Astrocyte (in vitro differentiated cells and primary cell): ENCODE measurements around the gene EXD3. TPM values are rescaled to one million over a fixed set of nuclear protein-coding genes. Genes with fewer than 3 reads are reported as not detected.
"Not testable (repeated sequence)": the region's sequence is repeated elsewhere in the genome, so short reads cannot be mapped to it uniquely, and the experiment has no call there.

ENCODE experiments used
- DNase-seq: peaks from one replicate; pipeline ENCODE4 v3.0.0-alpha.2; 2010; ENCODE audit warnings: low read depth
- FAIRE-seq: peaks from 2 replicates; lab custom pipeline; 2011; peaks lifted over from hg19 to GRCh38; lab: Jason Lieb, UNC
- H2AFZ ChIP-seq: 2 replicates; pipeline ENCODE4 v1.6.0; 2012; ENCODE audit warnings: low read depth, low read length, inconsistent platforms
- H3K27ac ChIP-seq: 2 replicates; pipeline ENCODE4 v1.5.1; 2011; ENCODE audit warnings: low read depth, low read length, inconsistent platforms
- H3K27me3 ChIP-seq: 2 replicates; pipeline ENCODE4 v1.6.0; 2011; ENCODE audit warnings: low read length, inconsistent platforms; ENCODE audit not compliant: insufficient read depth
- H3K36me3 ChIP-seq: 2 replicates; pipeline ENCODE4 v1.5.1; 2011; ENCODE audit warnings: low read length, inconsistent platforms; ENCODE audit not compliant: insufficient read depth
- H3K4me1 ChIP-seq: 2 replicates; pipeline ENCODE4 v1.5.1; 2011; ENCODE audit warnings: low read length, inconsistent platforms; ENCODE audit not compliant: insufficient read depth
- H3K4me2 ChIP-seq: 2 replicates; pipeline ENCODE4 v1.6.0; 2012; ENCODE audit warnings: low read length, inconsistent platforms
- H3K4me3 ChIP-seq: 2 replicates; pipeline ENCODE4 v1.5.1; 2011; ENCODE audit warnings: low read depth, mild to moderate bottlenecking, low read length, inconsistent platforms; ENCODE audit not compliant: insufficient read depth
- H3K79me2 ChIP-seq: 2 replicates; pipeline ENCODE4 v1.6.0; 2012; ENCODE audit warnings: mild to moderate bottlenecking, low read length, inconsistent platforms; ENCODE audit not compliant: insufficient read depth
- H3K9ac ChIP-seq: 2 replicates; pipeline ENCODE4 v1.6.0; 2012; ENCODE audit warnings: mild to moderate bottlenecking, low read length, inconsistent platforms
- H3K9me3 ChIP-seq: 2 replicates; pipeline ENCODE4 v1.5.1; 2012; ENCODE audit warnings: low read depth, mild to moderate bottlenecking, low read length, inconsistent platforms; ENCODE audit not compliant: insufficient read depth
- H4K20me1 ChIP-seq: 2 replicates; pipeline ENCODE4 v1.6.0; 2012; ENCODE audit warnings: low read length, inconsistent platforms; ENCODE audit not compliant: insufficient read depth
- H3K27ac Mint-ChIP-seq: one replicate; pipeline ENCODE4 v1.8.0; 2021; ENCODE audit warnings: mild to moderate bottlenecking, mixed read lengths; ENCODE audit not compliant: unreplicated experiment
- H3K27me3 Mint-ChIP-seq: one replicate; pipeline ENCODE4 v1.8.0; 2021; ENCODE audit warnings: low read depth, mixed read lengths; ENCODE audit not compliant: unreplicated experiment
- H3K36me3 Mint-ChIP-seq: one replicate; pipeline ENCODE4 v1.8.0; 2021; ENCODE audit warnings: low read depth, mixed read lengths; ENCODE audit not compliant: unreplicated experiment
- H3K4me1 Mint-ChIP-seq: one replicate; pipeline ENCODE4 v1.8.0; 2021; ENCODE audit warnings: low read depth, mixed read lengths; ENCODE audit not compliant: unreplicated experiment
- H3K4me3 Mint-ChIP-seq: one replicate; pipeline ENCODE4 v1.8.0; 2021; ENCODE audit warnings: mild to moderate bottlenecking, moderate library complexity, mixed read lengths; ENCODE audit not compliant: unreplicated experiment
- H3K9me3 Mint-ChIP-seq: one replicate; pipeline ENCODE4 v1.8.0; 2021; ENCODE audit warnings: mild to moderate bottlenecking, mixed read lengths; ENCODE audit not compliant: unreplicated experiment
- CTCF ChIP-seq: IDR thresholded peaks from 2 replicates; pipeline ENCODE4 v1.5.1; 2011; ENCODE audit warnings: low read depth, mild to moderate bottlenecking, inconsistent platforms, low read length, moderate library complexity; ENCODE audit not compliant: insufficient read depth
- EZH2 ChIP-seq: IDR thresholded peaks from 2 replicates; pipeline ENCODE4 v1.6.1; 2012; ENCODE audit warnings: mild to moderate bottlenecking, low read length, inconsistent platforms; ENCODE audit not compliant: insufficient read depth
- total RNA-seq: library from RNA; stranded (reverse); gene quantifications from 2 replicates; pipeline ENCODE4 v1.2.1, GENCODE V29; 2021

The EXD3 gene
- total RNA-seq, 1 donor from 2014 or later, result 8.5 TPM

GRCh38 chr9:137342482-137342881, 80.5 kb downstream of the EXD3 start:
- H3K36me3 Mint-ChIP-seq, result peaks cover 9% of the 10 kb centered on the region
- H3K36me3 ChIP-seq, result no peaks in the 10 kb centered on the region
- H3K27ac ChIP-seq, result no peak overlapping the region
- no peak overlapping the region for H2AFZ ChIP-seq
- FAIRE-seq (no peak), DNase-seq (no peak)
- peaks cover 9% of the 10 kb centered on the region for H3K4me1 ChIP-seq
- no peak overlapping the region for H3K4me2 ChIP-seq
- H3K4me3 ChIP-seq, result no peak overlapping the region
- H3K79me2 ChIP-seq, result no peaks in the 10 kb centered on the region
- no peaks in the 10 kb centered on the region for H4K20me1 ChIP-seq
- H3K9me3 ChIP-seq, result peaks cover 7% of the 10 kb centered on the region
- H3K27ac Mint-ChIP-seq, result no peak overlapping the region
- TF ChIP-seq CTCF (no peak), EZH2 (no peak)
- peaks cover 18% of the 10 kb centered on the region for H3K9me3 Mint-ChIP-seq
- no peak overlapping the region for H3K9ac ChIP-seq
- H3K4me1 Mint-ChIP-seq, result peaks cover 1% of the 10 kb centered on the region
- no peak overlapping the region for H3K4me3 Mint-ChIP-seq
- H3K27me3 ChIP-seq, result no peaks in the 10 kb centered on the region
- peaks cover 6% of the 10 kb centered on the region for H3K27me3 Mint-ChIP-seq

- Mint-ChIP-seq H3K9me3 (peaks cover 9% of the 10 kb centered on the region), H3K4me3 (no peak overlapping the region), H3K4me1 (peaks cover 1% of the 10 kb centered on the region), H3K36me3 (peaks cover 3% of the 10 kb centered on the region), H3K27me3 (peaks cover 6% of the 10 kb centered on the region), H3K27ac (no peak overlapping the region)
- peaks cover 2% of the 10 kb centered on the region for H3K9me3 ChIP-seq
- no peak overlapping the region for H3K4me2 ChIP-seq
- FAIRE-seq, result no peak
- DNase-seq, result no peak
- H3K27ac ChIP-seq, result no peak overlapping the region
- H4K20me1 ChIP-seq, result no peaks in the 10 kb centered on the region
- H3K4me3 ChIP-seq, result no peak overlapping the region
- no peaks in the 10 kb centered on the region for H3K79me2 ChIP-seq
- H3K27me3 ChIP-seq, result no peaks in the 10 kb centered on the region
- no peak for TF ChIP-seq EZH2
- TF ChIP-seq CTCF, result no peak
- no peak overlapping the region for H3K9ac ChIP-seq
- H3K36me3 ChIP-seq, result no peaks in the 10 kb centered on the region
- H2AFZ ChIP-seq, result no peak overlapping the region
- H3K4me1 ChIP-seq, result peaks cover 9% of the 10 kb centered on the region
These were observed 81.7 kb downstream of the EXD3 start for GRCh38 chr9:137341227-137341626.

DNA sequence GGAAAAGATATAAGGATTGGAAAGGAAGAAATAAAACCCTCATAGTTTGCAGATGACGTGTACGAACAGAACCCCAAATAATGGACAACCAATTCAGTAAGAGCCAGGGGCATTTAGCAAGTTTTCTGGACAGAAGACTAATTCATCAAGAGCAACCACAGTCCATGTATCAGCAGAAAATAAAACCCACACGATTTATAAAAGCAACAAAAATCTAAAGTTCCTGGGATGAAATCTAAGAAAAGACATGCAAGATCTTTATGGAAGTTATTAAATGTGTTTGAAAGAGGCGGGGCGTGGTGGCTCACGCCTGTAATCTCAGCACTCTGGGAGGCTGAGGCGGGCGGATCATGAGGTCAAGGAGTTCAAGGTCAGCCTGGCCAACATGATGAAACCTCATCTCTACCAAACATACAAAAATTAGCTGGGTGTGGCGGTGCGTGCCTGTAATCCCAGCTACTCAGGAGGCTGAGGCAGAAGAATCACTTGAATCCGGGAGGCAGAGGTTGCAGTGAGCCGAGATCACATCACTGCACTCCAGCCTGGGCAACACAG, 83.0 kb downstream of the EXD3 start:
- H3K36me3 Mint-ChIP-seq, H2AFZ ChIP-seq, FAIRE-seq, H4K20me1 ChIP-seq, H3K27ac Mint-ChIP-seq, H3K4me3 ChIP-seq, H3K27me3 Mint-ChIP-seq, H3K4me1 ChIP-seq, H3K4me3 Mint-ChIP-seq, H3K9ac ChIP-seq, H3K27me3 ChIP-seq, H3K79me2 ChIP-seq, H3K36me3 ChIP-seq, H3K9me3 ChIP-seq, H3K4me1 Mint-ChIP-seq: not testable (repeated sequence)
- H3K4me2 ChIP-seq, result peak overlapping the region; percentile 55
- DNase-seq, result peak; percentile 65
- H3K9me3 Mint-ChIP-seq, result peaks cover 15% of the 10 kb centered on the region
- peak overlapping the region; percentile 18 for H3K27ac ChIP-seq
